AG04450 (cell line): Measurements from ENCODE around the gene GSAP. TPM values are rescaled to one million over a fixed set of nuclear protein-coding genes. Genes with fewer than 3 reads are reported as not detected.
A peak's percentile ranks its signal among the peaks of the same experiment; 100 is the strongest.

Source experiments
- CTCF ChIA-PET: fragments of 300-600, 350-600 bp; formaldehyde crosslinking; extraction: SDS; loops from one replicate; lab custom pipeline; 2022; ENCODE audit warnings: antibody characterized with exemption, inconsistent platforms; lab: Charles Lee
- POLR2A ChIA-PET: fragments of 350-600 bp; formaldehyde crosslinking; extraction: SDS; loops from one replicate; lab custom pipeline; 2021; ENCODE audit warnings: antibody characterized with exemption, inconsistent platforms; lab: Yijun Ruan, JAX
- DNase-seq: peaks from one replicate; pipeline ENCODE4 v3.0.0-alpha.2; 2011; ENCODE audit warnings: low read depth, low spot score
- H3K27ac ChIP-seq: one replicate; pipeline ENCODE4 v1.5.1; 2012; ENCODE audit warnings: low read depth, low read length, control low read depth
- H3K27me3 ChIP-seq: one replicate; pipeline ENCODE4 v1.6.0; 2012; ENCODE audit warnings: low read length; ENCODE audit not compliant: control insufficient read depth, insufficient read depth
- H3K4me3 ChIP-seq: 2 replicates; pipeline ENCODE4 v1.5.1; 2011; ENCODE audit warnings: mild to moderate bottlenecking, low read depth, low read length, control low read depth
- H3K9me3 ChIP-seq: 2 replicates; pipeline ENCODE4 v1.5.1; 2012; ENCODE audit warnings: low read length; ENCODE audit not compliant: control insufficient read depth, insufficient read depth
- polyA plus RNA-seq: library from polyadenylated mRNA; depleted of rRNA; stranded (reverse); fragments of >200 nt; gene quantifications from 2 replicates; pipeline ENCODE4 v1.2.3, GENCODE V29; 2011
- TF ChIP-seq, protein P1 (sequence below): IDR thresholded peaks from 2 replicates; pipeline ENCODE4 v1.5.1; 2011; ENCODE audit warnings: low read depth, low read length, control low read depth, inconsistent platforms

Gene GSAP
- polyA plus RNA-seq, 1 experiment: 8.9 TPM

DNA sequence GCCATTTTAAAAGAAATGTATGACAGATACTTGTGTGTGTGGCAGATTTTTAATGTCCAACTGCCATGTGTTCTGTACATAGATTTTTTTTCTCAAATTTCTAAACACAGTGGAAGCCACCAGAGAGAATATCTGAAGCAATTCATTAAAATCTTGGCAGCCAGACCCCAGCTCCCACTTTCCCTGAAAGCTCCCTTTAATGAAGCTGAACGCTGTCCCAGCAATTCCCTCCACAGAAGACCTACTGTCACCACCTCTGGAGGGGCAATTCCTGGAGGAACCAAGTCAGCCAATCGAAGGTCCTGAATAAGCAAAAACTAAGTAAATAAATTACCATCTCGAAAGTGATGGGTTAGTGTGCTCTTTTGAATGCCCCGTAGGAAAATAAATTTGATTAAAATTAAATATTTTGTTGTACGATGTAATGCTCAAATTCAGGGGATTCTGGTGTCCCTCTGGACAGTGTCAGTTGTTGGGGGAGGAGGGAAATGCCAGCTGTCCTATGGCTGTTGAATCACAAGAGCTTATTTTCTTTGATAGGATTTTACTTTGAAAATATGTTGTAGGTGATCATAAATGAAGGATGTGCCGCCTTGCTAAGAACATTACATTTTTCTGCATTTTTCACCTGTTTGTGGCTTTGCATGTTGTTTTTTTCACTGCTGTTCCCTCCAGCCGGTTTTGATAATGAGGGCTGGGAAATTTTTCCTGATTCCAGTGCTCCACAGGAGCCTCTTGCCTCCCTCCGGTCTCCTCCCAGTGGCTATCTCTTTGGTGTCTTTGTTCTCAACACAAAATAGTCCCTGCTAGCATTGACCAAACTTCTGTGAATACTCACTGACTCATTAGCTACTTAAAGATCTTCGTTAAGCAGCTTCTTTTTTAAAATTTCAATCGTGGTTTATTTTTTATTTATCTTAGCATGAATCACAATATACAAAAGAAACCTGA, 9.2 kb upstream of the GSAP start:
- peak overlapping the region; percentile 29 for H3K4me3 ChIP-seq
- peak overlapping the region; percentile 83 for H3K27ac ChIP-seq
- peak; percentile 48 for DNase-seq
- H3K9me3 ChIP-seq: no peaks in the 10 kb centered on the region
- no peaks in the 10 kb centered on the region for H3K27me3 ChIP-seq
- CTCF ChIA-PET: interaction anchor here (0.7 to 0.9 kb wide), 2 partner anchors 227 to 271 kb away, joined by 3 to 4 read pairs; partner anchors contain the start of gene RSBN1L
- POLR2A ChIA-PET: interaction anchor here (0.7 to 2.1 kb wide), 3 partner anchors 9 to 122 kb away, joined by 3 to 11 read pairs (median 10); partner anchors contain the start of gene GSAP
- TF ChIP-seq, protein P1, sequence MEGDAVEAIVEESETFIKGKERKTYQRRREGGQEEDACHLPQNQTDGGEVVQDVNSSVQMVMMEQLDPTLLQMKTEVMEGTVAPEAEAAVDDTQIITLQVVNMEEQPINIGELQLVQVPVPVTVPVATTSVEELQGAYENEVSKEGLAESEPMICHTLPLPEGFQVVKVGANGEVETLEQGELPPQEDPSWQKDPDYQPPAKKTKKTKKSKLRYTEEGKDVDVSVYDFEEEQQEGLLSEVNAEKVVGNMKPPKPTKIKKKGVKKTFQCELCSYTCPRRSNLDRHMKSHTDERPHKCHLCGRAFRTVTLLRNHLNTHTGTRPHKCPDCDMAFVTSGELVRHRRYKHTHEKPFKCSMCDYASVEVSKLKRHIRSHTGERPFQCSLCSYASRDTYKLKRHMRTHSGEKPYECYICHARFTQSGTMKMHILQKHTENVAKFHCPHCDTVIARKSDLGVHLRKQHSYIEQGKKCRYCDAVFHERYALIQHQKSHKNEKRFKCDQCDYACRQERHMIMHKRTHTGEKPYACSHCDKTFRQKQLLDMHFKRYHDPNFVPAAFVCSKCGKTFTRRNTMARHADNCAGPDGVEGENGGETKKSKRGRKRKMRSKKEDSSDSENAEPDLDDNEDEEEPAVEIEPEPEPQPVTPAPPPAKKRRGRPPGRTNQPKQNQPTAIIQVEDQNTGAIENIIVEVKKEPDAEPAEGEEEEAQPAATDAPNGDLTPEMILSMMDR: no peak

DNA sequence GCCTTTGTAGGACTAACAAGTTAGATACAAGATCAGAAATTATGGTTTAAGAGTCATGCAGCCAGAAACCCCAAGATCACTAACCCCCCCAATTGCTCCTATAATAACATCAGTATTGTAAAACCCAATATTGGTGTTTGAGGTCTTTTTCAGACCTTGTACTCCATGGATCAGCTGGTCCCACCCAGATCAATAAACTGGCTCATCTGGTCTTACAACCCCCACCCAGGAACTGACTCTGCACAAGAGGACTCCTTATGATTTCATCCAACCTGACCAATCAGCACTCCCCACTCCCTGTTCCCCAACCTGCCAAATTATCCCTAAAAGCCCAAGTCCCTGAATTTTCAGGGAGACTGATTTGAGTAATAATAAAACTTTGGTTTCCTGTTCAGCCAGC, 6.4 kb upstream of the GSAP start:
- TF ChIP-seq, protein P1: no peak
- Histone ChIP-seq H3K4me3 (no peak overlapping the region), H3K27me3 (no peaks in the 10 kb centered on the region), H3K9me3 (no peaks in the 10 kb centered on the region), H3K27ac (no peak overlapping the region)
- POLR2A ChIA-PET: no interaction called here
- CTCF ChIA-PET: no interaction called here
- DNase-seq: no peak

DNA sequence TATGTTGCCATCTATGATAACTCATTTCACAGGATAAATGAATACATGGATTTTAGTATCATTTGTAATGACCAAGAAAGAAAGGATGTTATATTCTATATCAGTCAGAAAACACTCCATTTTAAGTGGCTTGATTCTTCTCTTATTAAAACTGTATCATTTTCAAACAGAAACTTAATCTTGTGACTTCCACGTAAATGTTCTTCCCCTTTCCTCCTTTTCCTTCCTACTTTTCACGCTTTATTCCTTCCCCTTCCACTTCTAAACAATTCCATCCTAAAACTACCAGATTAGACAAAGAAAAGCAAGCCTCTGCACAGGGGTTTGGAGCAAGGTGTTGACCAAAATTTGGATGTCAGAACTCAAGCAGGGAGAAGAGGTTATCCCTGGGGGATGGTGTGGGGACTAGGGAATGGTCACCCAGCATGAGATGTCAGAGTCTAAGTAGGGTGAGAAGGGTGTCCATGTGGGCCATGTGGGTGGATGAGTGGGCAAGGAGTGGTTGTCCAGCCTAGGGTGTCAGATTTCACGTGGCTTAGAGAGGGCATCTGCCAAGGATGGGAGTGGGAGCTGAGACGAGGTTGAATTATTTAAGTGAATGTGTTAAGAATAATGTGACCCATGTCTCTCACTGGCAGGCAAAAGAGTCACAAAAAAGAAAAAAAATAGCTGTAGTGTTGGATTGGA, 5.0 kb upstream of the GSAP start:
- ChIA-PET CTCF (no interaction called here), POLR2A (no interaction called here)
- no peaks in the 10 kb centered on the region for H3K9me3 ChIP-seq
- TF ChIP-seq, protein P1: no peak
- H3K27ac ChIP-seq: no peak overlapping the region
- DNase-seq: no peak
- H3K27me3 ChIP-seq: no peaks in the 10 kb centered on the region
- H3K4me3 ChIP-seq: no peak overlapping the region

DNA sequence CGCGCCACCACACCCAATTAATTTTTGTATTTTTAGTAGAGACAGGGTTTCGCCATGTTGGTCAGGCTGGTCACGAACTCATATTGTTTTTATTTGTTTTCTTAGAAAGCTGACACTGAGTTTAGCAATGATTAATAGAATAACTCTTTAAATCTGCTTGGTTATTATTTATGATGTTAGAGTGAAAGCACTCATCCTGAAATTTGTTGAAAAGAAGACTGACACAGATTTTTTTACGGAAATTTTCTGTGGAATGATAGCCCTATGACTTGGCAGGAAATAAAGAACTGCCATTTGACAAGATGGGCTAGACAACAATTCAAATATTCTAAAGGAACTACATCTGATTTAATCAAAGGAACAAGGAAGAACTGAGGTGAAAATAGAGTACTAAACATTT, 4.3 kb upstream of the GSAP start:
- Histone ChIP-seq H3K9me3 (no peaks in the 10 kb centered on the region), H3K27ac (no peak overlapping the region), H3K4me3 (no peak overlapping the region), H3K27me3 (no peaks in the 10 kb centered on the region)
- DNase-seq: no peak
- CTCF ChIA-PET: no interaction called here
- POLR2A ChIA-PET: no interaction called here
- TF ChIP-seq, protein P1: no peak
